GM12878 (cell line): ENCODE data around the gene ITK. TPM values are rescaled to one million over a fixed set of nuclear protein-coding genes. Genes with fewer than 3 reads are reported as not detected.

Source experiments
- ATAC-seq: fragments of 200-7000 bp; cut with Tn5 transposase; 3 replicates; pipeline ENCODE4 v1.9.1; 2020; ENCODE audit warnings: mild to moderate bottlenecking, moderate library complexity
- BruUV-seq: library from RNA; stranded (reverse); fragments of 400-500 nt; replicated peaks from 2 replicates; lab custom pipeline; 2021; lab: Mats Ljungman, UMichigan
- CTCF ChIA-PET: fragments of 300-600 bp; sonication (Branson Sonifier 250); formaldehyde crosslinking; extraction: SDS; loops from one replicate; lab custom pipeline; 2021; ENCODE audit warnings: inconsistent platforms; lab: Yijun Ruan, JAX
- POLR2A ChIA-PET: fragments of 350-600 bp; formaldehyde crosslinking; extraction: SDS; loops from one replicate; lab custom pipeline; 2021; ENCODE audit warnings: inconsistent platforms; lab: Charles Lee
- RAD21 ChIA-PET: fragments of 300-600 bp; sonication (Branson Sonifier 250); formaldehyde crosslinking; loops from one replicate; lab custom pipeline; 2023; ENCODE audit warnings: antibody characterized with exemption; ENCODE audit not compliant: unreplicated experiment; lab: Charles Lee
- SMC1A ChIA-PET: fragments of 300-600 bp; sonication (Branson Sonifier 250); formaldehyde crosslinking; loops from one replicate; lab custom pipeline; 2023; ENCODE audit not compliant: unreplicated experiment, uncharacterized antibody; lab: Charles Lee
- DNase-seq: peaks from one replicate; pipeline ENCODE4 v3.0.0-alpha.2; 2011; ENCODE audit warnings: low read depth, low spot score
- FAIRE-seq: peaks from 3 replicates; lab custom pipeline; 2011; peaks lifted over from hg19 to GRCh38; lab: Jason Lieb, UNC
- H2AFZ ChIP-seq: 2 replicates; pipeline ENCODE4 v1.6.0; 2011; ENCODE audit warnings: low read depth, low read length, control low read depth; ENCODE audit not compliant: control insufficient read depth
- H3K27ac ChIP-seq: 2 replicates; pipeline ENCODE4 v1.5.1; 2011; ENCODE audit warnings: control low read depth; ENCODE audit not compliant: control insufficient read depth, insufficient read depth
- H3K27me3 ChIP-seq, 2 experiments: replicated peaks in 1 of 2; 2 replicates each; pipeline versions ENCODE4 v1.6.0 to v1.6.1; 2011; ENCODE audit warnings: low read length in 1 of 2; ENCODE audit not compliant: control insufficient read depth in 2 of 2, insufficient read depth in 2 of 2
- H3K36me3 ChIP-seq, 2 experiments: 2 replicates each; pipeline ENCODE4 v1.5.1; 2011; ENCODE audit warnings: low read length in 1 of 2; ENCODE audit not compliant: control insufficient read depth in 2 of 2, insufficient read depth in 2 of 2
- H3K4me1 ChIP-seq: 2 replicates; pipeline ENCODE4 v1.6.1; 2011; ENCODE audit warnings: mild to moderate bottlenecking, low read length, moderate library complexity, mixed read lengths; ENCODE audit not compliant: control insufficient read depth, insufficient read depth
- H3K4me2 ChIP-seq: 2 replicates; pipeline ENCODE4 v1.6.0; 2011; ENCODE audit warnings: control low read depth; ENCODE audit not compliant: control insufficient read depth, insufficient read depth
- H3K4me3 ChIP-seq: fragments of 200-600 bp; sonication (generic); 2 replicates; pipeline ENCODE4 v1.5.1; 2016
- H3K79me2 ChIP-seq: 2 replicates; pipeline ENCODE4 v1.6.0; 2011; ENCODE audit warnings: low read length; ENCODE audit not compliant: control insufficient read depth, insufficient read depth
- H3K9ac ChIP-seq: 2 replicates; pipeline ENCODE4 v1.8.0; 2011; ENCODE audit warnings: low read length, control low read depth, mixed read lengths; ENCODE audit not compliant: control insufficient read depth, insufficient read depth
- H3K9me3 ChIP-seq: replicated peaks from 3 replicates; pipeline ENCODE4 v1.5.1; 2011; ENCODE audit warnings: mild to moderate bottlenecking, low read length; ENCODE audit not compliant: control insufficient read depth, insufficient read depth
- H4K20me1 ChIP-seq: 2 replicates; pipeline ENCODE4 v1.6.0; 2011; ENCODE audit not compliant: control insufficient read depth, insufficient read depth
- BMI1 ChIP-seq: fragments of 450-650 bp; IDR thresholded peaks from 2 replicates; pipeline ENCODE4 v1.6.1; 2016; ENCODE audit warnings: mild to moderate bottlenecking, moderate library complexity, borderline replicate concordance
- EP300 ChIP-seq, 2 experiments: fragments of 150-350 bp in 1 of 2; IDR thresholded peaks; 2 replicates each; pipeline ENCODE4 v1.6.1; 2011 to 2012; ENCODE audit warnings: low read depth in 2 of 2, low read length in 2 of 2, borderline replicate concordance in 1 of 2, improper control_type of control experiment in 1 of 2, inconsistent platforms in 1 of 2; ENCODE audit not compliant: control insufficient read depth in 1 of 2
- IKZF1 ChIP-seq: fragments of 450-650 bp; conservative IDR thresholded peaks from 2 replicates; pipeline ENCODE4 v1.6.1; 2017; ENCODE audit warnings: antibody characterized with exemption, mild to moderate bottlenecking
- LARP7 ChIP-seq: fragments of 450-650 bp; IDR thresholded peaks from 2 replicates; pipeline ENCODE4 v1.6.1; 2017; ENCODE audit warnings: mild to moderate bottlenecking
- MTA2 ChIP-seq: fragments of 450-650 bp; IDR thresholded peaks from 2 replicates; pipeline ENCODE4 v1.6.1; 2016; ENCODE audit warnings: low read depth, mild to moderate bottlenecking, moderate library complexity
- MXI1 ChIP-seq: fragments of 150-350 bp; IDR thresholded peaks from 2 replicates; pipeline ENCODE4 v1.6.1; 2011; ENCODE audit warnings: low read depth, mild to moderate bottlenecking, inconsistent platforms, low read length, improper control_type of control experiment
- MYB ChIP-seq: fragments of 150-350 bp; IDR thresholded peaks from 2 replicates; pipeline ENCODE4 v1.6.1; 2014; ENCODE audit warnings: mild to moderate bottlenecking, low read depth, low read length, borderline replicate concordance
- PAX5 ChIP-seq: IDR thresholded peaks from 2 replicates; pipeline ENCODE4 v1.6.1; 2011; ENCODE audit warnings: low read depth, low read length, borderline replicate concordance
- PML ChIP-seq: IDR thresholded peaks from 2 replicates; pipeline ENCODE4 v1.6.1; 2012; ENCODE audit warnings: low read length, inconsistent platforms
- POLR2AphosphoS5 ChIP-seq: IDR thresholded peaks from 2 replicates; pipeline ENCODE4 v1.6.1; 2011; ENCODE audit warnings: mild to moderate bottlenecking, low read length, inconsistent platforms
- POU2F2 ChIP-seq: IDR thresholded peaks from 3 replicates; pipeline ENCODE4 v1.6.1; 2011; ENCODE audit warnings: low read depth, mild to moderate bottlenecking, low read length, borderline replicate concordance
- RBBP5 ChIP-seq: fragments of 200-600 bp; sonication (generic); conservative IDR thresholded peaks from 2 replicates; pipeline ENCODE4 v1.6.1; 2016
- RELA ChIP-seq: fragments of 450-650 bp; IDR thresholded peaks from 2 replicates; pipeline ENCODE4 v1.8.0; 2014; ENCODE audit warnings: borderline replicate concordance; ENCODE audit not compliant: partially characterized antibody
- SP1 ChIP-seq: IDR thresholded peaks from one replicate; pipeline ENCODE4 v1.6.1; 2011; ENCODE audit warnings: low read depth, low read length
- TBL1XR1 ChIP-seq: IDR thresholded peaks from 2 replicates; pipeline ENCODE4 v1.6.1; 2012; ENCODE audit warnings: low read depth, low read length, improper control_type of control experiment
- WGBS: methylation state at CpG from one replicate; pipeline ENCODE4 v1.1.6; 2016; ENCODE audit warnings: low lambda C conversion rate; ENCODE audit not compliant: insufficient replicate concordance, insufficient coverage; ENCODE audit errors: missing lambda C conversion rate; 5-methylcytosine and 5-hydroxymethylcytosine counted together
- in situ Hi-C: fragments of 300-500 bp; cut with MboI; formaldehyde crosslinking; loops from 9 replicates; pipeline ENCODE4 v1.14.3; 2018; ENCODE audit warnings: mixed read lengths
- intact Hi-C: fragments of 100-400 bp; cut with micrococcal nuclease; formaldehyde crosslinking; loops from one replicate; pipeline ENCODE4 v1.14.2; 2022; ENCODE audit not compliant: unreplicated experiment
- polyA plus RNA-seq, 11 experiments: library from polyadenylated mRNA; depleted of rRNA in 4 of 11; unstranded in 6 of 11; stranded (reverse) in 5 of 11; fragments of >200 nt; fragmentation: Nextera tagmentation in 4 of 11; fragmentation: Illumina TruSeq in 1 of 11; extraction: Ambion mirVana in 4 of 11; extraction: Trizol in 1 of 11; gene quantifications; 1 replicate in 1 of 11; 2 replicates in 10 of 11; pipeline versions ENCODE4 v1.2.1 to v1.2.3, GENCODE V29; 2011 to 2016; ENCODE audit warnings: inconsistent platforms in 2 of 11, missing spikeins in 2 of 11, low read depth in 1 of 11
- total RNA-seq, 4 experiments: library from RNA; depleted of rRNA in 3 of 4; stranded (reverse); fragments of >200 nt in 3 of 4; fragmentation: Illumina TruSeq in 1 of 4; extraction: Trizol in 1 of 4; gene quantifications; 2 replicates each; pipeline versions ENCODE4 v1.2.1 to v1.2.3, GENCODE V29; 2013 to 2021
- TF ChIP-seq, protein P1 (sequence below): fragments of 450-650 bp; IDR thresholded peaks from 2 replicates; pipeline ENCODE4 v1.6.1; 2017; ENCODE audit warnings: mild to moderate bottlenecking, low read depth, inconsistent platforms; ENCODE audit not compliant: poor library complexity, severe bottlenecking
- TF ChIP-seq, protein P2 (sequence below): fragments of 450-650 bp; IDR thresholded peaks from 2 replicates; pipeline ENCODE4 v1.6.1; 2016; ENCODE audit warnings: mild to moderate bottlenecking
- TF ChIP-seq, protein P3 (sequence below): fragments of 450-650 bp; IDR thresholded peaks from 2 replicates; pipeline ENCODE4 v1.6.1; 2017; ENCODE audit warnings: mild to moderate bottlenecking

The ITK gene
- total and polyA plus RNA-seq, 10 of the 15 experiments (the other 5 are each of a cell fraction or from before 2014, with no cell fraction given), result 0.05 to 2.4 (median 0.76) TPM

DNA sequence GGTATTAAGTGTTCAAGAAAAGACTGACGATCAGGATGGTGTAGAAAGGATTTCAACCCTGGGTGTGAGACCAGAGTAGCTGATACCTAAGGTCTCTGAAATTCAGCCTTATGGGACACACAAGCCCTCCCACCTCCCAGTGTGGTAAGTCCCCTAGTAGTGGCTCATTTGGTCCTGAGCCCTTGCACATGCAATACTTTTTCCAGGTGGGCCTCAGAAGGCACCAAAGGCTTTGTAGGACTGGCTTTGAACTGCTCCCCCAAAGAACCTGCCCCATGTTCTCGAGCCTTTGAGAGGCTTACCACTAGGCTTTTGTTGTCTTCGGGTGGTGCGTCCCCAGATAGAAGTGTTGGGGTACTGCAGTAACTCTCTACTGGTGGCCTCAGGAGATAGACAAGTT lies 15.4 kb upstream of the ITK start:
- Histone ChIP-seq H4K20me1 (no peaks in the 10 kb centered on the region), H3K27ac (no peak overlapping the region), H3K79me2 (no peaks in the 10 kb centered on the region), H3K4me1 (peaks cover 6% of the 10 kb centered on the region), H3K27me3 (no peaks in the 10 kb centered on the region; a peak in 1 of 4 replicates), H3K9ac (no peak overlapping the region), H2AFZ (no peak overlapping the region), H3K36me3 (no peaks in the 10 kb centered on the region), H3K9me3 (no peaks in the 10 kb centered on the region; the same call in 2 of the 3 replicates), H3K4me2 (no peak overlapping the region), H3K4me3 (no peak overlapping the region)
- ChIA-PET CTCF (interaction anchor here (0.7 to 4.1 kb wide), 3 partner anchors 16 to 87 kb away, joined by 3 to 29 read pairs (median 27); no protein-coding TSS in a partner anchor), SMC1A (interaction anchor here (0.9 to 6.4 kb wide), 5 partner anchors 10 to 88 kb away, joined by 3 to 47 read pairs (median 3); no protein-coding TSS in a partner anchor), RAD21 (no interaction called here), POLR2A (interaction anchor here (0.9 kb wide), 1 partner anchor 24 kb away, joined by 3 read pairs; no protein-coding TSS in a partner anchor)
- no TSS peak for BruUV-seq
- TF ChIP-seq TBL1XR1 (no peak), POLR2AphosphoS5 (no peak), LARP7 (no peak), MYB (no peak), POU2F2 (no peak), MXI1 (no peak), SP1 (no peak), IKZF1 (no peak), MTA2 (no peak), RELA (no peak), RBBP5 (no peak), PML (no peak), PAX5 (no peak), EP300 (IDR thresholded peaks at IDR 0.05; ENCODE audit: borderline replicate concordance in 1 of 2, control insufficient read depth in 1 of 2, low read depth in 2 of 2, low read length in 2 of 2) (no peak), BMI1 (no peak)
- TF ChIP-seq, protein P1, sequence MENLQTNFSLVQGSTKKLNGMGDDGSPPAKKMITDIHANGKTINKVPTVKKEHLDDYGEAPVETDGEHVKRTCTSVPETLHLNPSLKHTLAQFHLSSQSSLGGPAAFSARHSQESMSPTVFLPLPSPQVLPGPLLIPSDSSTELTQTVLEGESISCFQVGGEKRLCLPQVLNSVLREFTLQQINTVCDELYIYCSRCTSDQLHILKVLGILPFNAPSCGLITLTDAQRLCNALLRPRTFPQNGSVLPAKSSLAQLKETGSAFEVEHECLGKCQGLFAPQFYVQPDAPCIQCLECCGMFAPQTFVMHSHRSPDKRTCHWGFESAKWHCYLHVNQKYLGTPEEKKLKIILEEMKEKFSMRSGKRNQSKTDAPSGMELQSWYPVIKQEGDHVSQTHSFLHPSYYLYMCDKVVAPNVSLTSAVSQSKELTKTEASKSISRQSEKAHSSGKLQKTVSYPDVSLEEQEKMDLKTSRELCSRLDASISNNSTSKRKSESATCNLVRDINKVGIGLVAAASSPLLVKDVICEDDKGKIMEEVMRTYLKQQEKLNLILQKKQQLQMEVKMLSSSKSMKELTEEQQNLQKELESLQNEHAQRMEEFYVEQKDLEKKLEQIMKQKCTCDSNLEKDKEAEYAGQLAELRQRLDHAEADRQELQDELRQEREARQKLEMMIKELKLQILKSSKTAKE, result no peak
- TF ChIP-seq, protein P2, sequence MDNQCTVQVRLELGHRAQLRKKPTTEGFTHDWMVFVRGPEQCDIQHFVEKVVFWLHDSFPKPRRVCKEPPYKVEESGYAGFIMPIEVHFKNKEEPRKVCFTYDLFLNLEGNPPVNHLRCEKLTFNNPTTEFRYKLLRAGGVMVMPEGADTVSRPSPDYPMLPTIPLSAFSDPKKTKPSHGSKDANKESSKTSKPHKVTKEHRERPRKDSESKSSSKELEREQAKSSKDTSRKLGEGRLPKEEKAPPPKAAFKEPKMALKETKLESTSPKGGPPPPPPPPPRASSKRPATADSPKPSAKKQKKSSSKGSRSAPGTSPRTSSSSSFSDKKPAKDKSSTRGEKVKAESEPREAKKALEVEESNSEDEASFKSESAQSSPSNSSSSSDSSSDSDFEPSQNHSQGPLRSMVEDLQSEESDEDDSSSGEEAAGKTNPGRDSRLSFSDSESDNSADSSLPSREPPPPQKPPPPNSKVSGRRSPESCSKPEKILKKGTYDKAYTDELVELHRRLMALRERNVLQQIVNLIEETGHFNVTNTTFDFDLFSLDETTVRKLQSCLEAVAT, result no peak
- TF ChIP-seq, protein P3, sequence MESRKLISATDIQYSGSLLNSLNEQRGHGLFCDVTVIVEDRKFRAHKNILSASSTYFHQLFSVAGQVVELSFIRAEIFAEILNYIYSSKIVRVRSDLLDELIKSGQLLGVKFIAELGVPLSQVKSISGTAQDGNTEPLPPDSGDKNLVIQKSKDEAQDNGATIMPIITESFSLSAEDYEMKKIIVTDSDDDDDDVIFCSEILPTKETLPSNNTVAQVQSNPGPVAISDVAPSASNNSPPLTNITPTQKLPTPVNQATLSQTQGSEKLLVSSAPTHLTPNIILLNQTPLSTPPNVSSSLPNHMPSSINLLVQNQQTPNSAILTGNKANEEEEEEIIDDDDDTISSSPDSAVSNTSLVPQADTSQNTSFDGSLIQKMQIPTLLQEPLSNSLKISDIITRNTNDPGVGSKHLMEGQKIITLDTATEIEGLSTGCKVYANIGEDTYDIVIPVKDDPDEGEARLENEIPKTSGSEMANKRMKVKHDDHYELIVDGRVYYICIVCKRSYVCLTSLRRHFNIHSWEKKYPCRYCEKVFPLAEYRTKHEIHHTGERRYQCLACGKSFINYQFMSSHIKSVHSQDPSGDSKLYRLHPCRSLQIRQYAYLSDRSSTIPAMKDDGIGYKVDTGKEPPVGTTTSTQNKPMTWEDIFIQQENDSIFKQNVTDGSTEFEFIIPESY, result no peak
- DNase-seq (no peak), ATAC-seq (no peak), FAIRE-seq (no peak)
- WGBS, result 100% methylated on average over 4 of the region's 4 CpGs
- in situ Hi-C loops (no loop called here), intact Hi-C loops (no loop called here)
